HUES48 (cell line): Measurements from ENCODE around the gene AGAP1.

Experiments used
- H3K27ac ChIP-seq: one replicate; pipeline ENCODE4 v1.7.0; 2013; ENCODE audit warnings: low read depth, low read length, inconsistent platforms
- H3K27me3 ChIP-seq: 2 replicates; pipeline ENCODE4 v1.6.1; 2013; ENCODE audit warnings: mild to moderate bottlenecking, low read length; ENCODE audit not compliant: control insufficient read depth, insufficient read depth
- H3K36me3 ChIP-seq: 2 replicates; pipeline ENCODE4 v1.6.1; 2013; ENCODE audit warnings: low read length; ENCODE audit not compliant: control insufficient read depth, insufficient read depth
- H3K4me1 ChIP-seq: 2 replicates; pipeline ENCODE4 v1.6.1; 2013; ENCODE audit warnings: mild to moderate bottlenecking, low read length; ENCODE audit not compliant: control insufficient read depth, insufficient read depth
- H3K4me3 ChIP-seq: 2 replicates; pipeline ENCODE4 v1.5.1; 2013; ENCODE audit warnings: mild to moderate bottlenecking, low read depth, low read length
- H3K9ac ChIP-seq: 2 replicates; pipeline ENCODE4 v1.6.1; 2013; ENCODE audit warnings: mild to moderate bottlenecking, low read depth, low read length, moderate library complexity
- H3K9me3 ChIP-seq: 2 replicates; pipeline ENCODE4 v1.6.1; 2013; ENCODE audit warnings: low read length; ENCODE audit not compliant: control insufficient read depth, insufficient read depth

Gene AGAP1

GRCh38 chr2:235610696-235611257 lies 116.9 kb downstream of the AGAP1 start:
- peaks cover 9% of the 10 kb centered on the region for H3K4me1 ChIP-seq
- no peaks in the 10 kb centered on the region for H3K27me3 ChIP-seq
- H3K9me3 ChIP-seq = no peaks in the 10 kb centered on the region
- H3K9ac ChIP-seq = no peak overlapping the region
- no peak overlapping the region for H3K4me3 ChIP-seq
- H3K27ac ChIP-seq = no peak overlapping the region
- no peaks in the 10 kb centered on the region for H3K36me3 ChIP-seq

GRCh38 chr2:235611349-235611748 lies 117.5 kb downstream of the AGAP1 start:
- Histone ChIP-seq H3K9ac (no peak overlapping the region), H3K36me3 (no peaks in the 10 kb centered on the region), H3K27me3 (no peaks in the 10 kb centered on the region), H3K27ac (no peak overlapping the region), H3K9me3 (no peaks in the 10 kb centered on the region), H3K4me3 (no peak overlapping the region), H3K4me1 (peaks cover 4% of the 10 kb centered on the region; the same call in 1 of the 2 replicates)

GRCh38 chr2:235611756-235612155 lies 117.9 kb downstream of the AGAP1 start:
- Histone ChIP-seq H3K27ac (no peak overlapping the region), H3K36me3 (no peaks in the 10 kb centered on the region), H3K4me3 (no peak overlapping the region), H3K9me3 (no peaks in the 10 kb centered on the region), H3K27me3 (no peaks in the 10 kb centered on the region), H3K9ac (no peak overlapping the region), H3K4me1 (peaks cover 3% of the 10 kb centered on the region; the same call in 1 of the 2 replicates)

- no peak overlapping the region for H3K27ac ChIP-seq
- H3K9ac ChIP-seq = no peak overlapping the region
- no peaks in the 10 kb centered on the region for H3K9me3 ChIP-seq
- H3K4me3 ChIP-seq = no peak overlapping the region
- no peaks in the 10 kb centered on the region for H3K36me3 ChIP-seq
- peaks cover 3% of the 10 kb centered on the region; the same call in 1 of the 2 replicates for H3K4me1 ChIP-seq
- no peaks in the 10 kb centered on the region for H3K27me3 ChIP-seq
Measured at GRCh38 chr2:235612181-235612950, 118.5 kb downstream of the AGAP1 start.

GRCh38 chr2:235613649-235614048 lies 119.8 kb downstream of the AGAP1 start:
- Histone ChIP-seq H3K9ac (no peak overlapping the region), H3K27ac (no peak overlapping the region), H3K4me3 (no peak overlapping the region), H3K27me3 (no peaks in the 10 kb centered on the region), H3K4me1 (peaks cover 3% of the 10 kb centered on the region; the same call in 1 of the 2 replicates), H3K9me3 (no peaks in the 10 kb centered on the region), H3K36me3 (no peaks in the 10 kb centered on the region)

GRCh38 chr2:235614176-235614860 lies 120.5 kb downstream of the AGAP1 start:
- Histone ChIP-seq H3K27ac (no peak overlapping the region), H3K9me3 (no peaks in the 10 kb centered on the region), H3K27me3 (no peaks in the 10 kb centered on the region), H3K9ac (no peak overlapping the region), H3K36me3 (no peaks in the 10 kb centered on the region), H3K4me1 (peaks cover 3% of the 10 kb centered on the region; the same call in 1 of the 2 replicates), H3K4me3 (no peak overlapping the region)

- no peak overlapping the region for H3K4me3 ChIP-seq
- H3K4me1 ChIP-seq = peaks cover 3% of the 10 kb centered on the region; the same call in 1 of the 2 replicates
- no peak overlapping the region for H3K9ac ChIP-seq
- H3K36me3 ChIP-seq = no peaks in the 10 kb centered on the region
- no peak overlapping the region for H3K27ac ChIP-seq
- H3K27me3 ChIP-seq = no peaks in the 10 kb centered on the region
- no peaks in the 10 kb centered on the region for H3K9me3 ChIP-seq
Measured at GRCh38 chr2:235614900-235615712, 121.3 kb downstream of the AGAP1 start.

- H3K36me3 ChIP-seq = no peaks in the 10 kb centered on the region
- no peak overlapping the region for H3K9ac ChIP-seq
- H3K9me3 ChIP-seq = no peaks in the 10 kb centered on the region
- H3K27ac ChIP-seq = no peak overlapping the region
- H3K4me1 ChIP-seq = peaks cover 3% of the 10 kb centered on the region; the same call in 1 of the 2 replicates
- no peaks in the 10 kb centered on the region for H3K27me3 ChIP-seq
- H3K4me3 ChIP-seq = no peak overlapping the region
Measured at GRCh38 chr2:235616885-235617284, 123.0 kb downstream of the AGAP1 start.

GRCh38 chr2:235618039-235618438 lies 124.2 kb downstream of the AGAP1 start:
- peaks cover 1% of the 10 kb centered on the region; the same call in 1 of the 2 replicates for H3K4me1 ChIP-seq
- H3K4me3 ChIP-seq = no peak overlapping the region
- H3K27ac ChIP-seq = no peak overlapping the region
- no peaks in the 10 kb centered on the region for H3K9me3 ChIP-seq
- no peaks in the 10 kb centered on the region for H3K36me3 ChIP-seq
- no peak overlapping the region for H3K9ac ChIP-seq
- H3K27me3 ChIP-seq = no peaks in the 10 kb centered on the region

GRCh38 chr2:235619544-235619943 lies 125.7 kb downstream of the AGAP1 start:
- H3K9me3 ChIP-seq = no peaks in the 10 kb centered on the region
- no peak overlapping the region for H3K27ac ChIP-seq
- no peaks in the 10 kb centered on the region for H3K36me3 ChIP-seq
- H3K4me3 ChIP-seq = no peak overlapping the region
- no peak overlapping the region for H3K9ac ChIP-seq
- H3K27me3 ChIP-seq = no peaks in the 10 kb centered on the region
- peaks cover 8% of the 10 kb centered on the region; the same call in 1 of the 2 replicates for H3K4me1 ChIP-seq
